Heart right ventricle (tissue), 16 donors: ENCODE measurements around the gene OR52N1. TPM values are rescaled to one million over a fixed set of nuclear protein-coding genes. Genes with fewer than 3 reads are reported as not detected.
A peak's percentile ranks its signal among the peaks of the same experiment; 100 is the strongest.

Experiments
- ATAC-seq, 8 donors: fragments of 200-7000 bp; cut with Tn5 transposase; one replicate each; pipeline ENCODE4 v1.9.1; 2020; ENCODE audit warnings: mild to moderate bottlenecking in 8 of 8, moderate library complexity in 8 of 8, moderate number of reproducible peaks in 1 of 8
- DNase-seq, 2 donors: peaks; one replicate each; pipeline ENCODE4 v3.0.0-alpha.2; 2020
- H3K27ac ChIP-seq, 10 donors: fragments of 200-600 bp; sonication (generic) in 2 of 10; one replicate each; pipeline versions ENCODE4 v1.5.0 to v1.8.0; 2020 to 2022; ENCODE audit warnings: mild to moderate bottlenecking in 3 of 10
- H3K27me3 ChIP-seq, 7 donors: fragments of 200-600 bp; one replicate each; pipeline ENCODE4 v1.8.0; 2021 to 2022; ENCODE audit warnings: mild to moderate bottlenecking in 2 of 7
- H3K36me3 ChIP-seq, 9 donors: fragments of 200-600 bp; sonication (generic) in 1 of 9; one replicate each; pipeline versions ENCODE4 v1.5.0 to v1.8.0; 2020 to 2022; ENCODE audit warnings: mild to moderate bottlenecking in 2 of 9
- H3K4me1 ChIP-seq, 9 donors: fragments of 200-600 bp; sonication (generic) in 1 of 9; one replicate each; pipeline versions ENCODE4 v1.5.0 to v1.8.0; 2020 to 2022; ENCODE audit warnings: mild to moderate bottlenecking in 4 of 9
- H3K4me3 ChIP-seq, 10 donors: fragments of 200-600 bp; sonication (generic) in 2 of 10; one replicate each; pipeline versions ENCODE4 v1.5.0 to v1.8.0; 2020 to 2022; ENCODE audit warnings: mild to moderate bottlenecking in 7 of 10, moderate library complexity in 2 of 10
- H3K9me3 ChIP-seq, 11 donors: fragments of 200-600 bp in 10 of 11; sonication (generic) in 2 of 11; one replicate each; pipeline versions ENCODE4 v1.5.0 to v1.8.0; 2013 to 2022; ENCODE audit warnings: mild to moderate bottlenecking in 2 of 11, control low read depth in 1 of 11, moderate library complexity in 1 of 11
- WGBS, 2 donors: extraction: QIAGEN DNeasy Blood & Tissue Kit; methylation state at CpG; one replicate each; pipeline ENCODE4 v1.1.7; 2013; ENCODE audit warnings: inconsistent platforms in 1 of 2; 5-methylcytosine and 5-hydroxymethylcytosine counted together
- intact Hi-C, 10 donors: fragments of 100-400 bp; cut with DNase I; formaldehyde crosslinking; loops; one replicate each; pipeline versions ENCODE4 v1.11.1 to v1.14.2; 2022
- polyA plus RNA-seq, 2 donors: library from polyadenylated mRNA; stranded (reverse); fragments of 200-250 nt; gene quantifications; one replicate each; pipeline ENCODE4 v1.2.3, GENCODE V29; 2013
- total RNA-seq, 10 donors: library from RNA; stranded (reverse); fragmentation: NEBNext Ultra II Directional in 3 of 10; extraction: Animal tissue kit (Norgen Biotek cat#: 25700) in 3 of 10; gene quantifications; one replicate each; pipeline versions ENCODE4 v1.2.1 to v1.2.4, GENCODE V29; 2021 to 2023
- TF ChIP-seq, protein P1 (sequence below), 9 donors: fragments of 200-600 bp; sonication (generic) in 2 of 9; IDR thresholded peaks; one replicate each; pipeline versions ENCODE4 v1.5.0 to v1.8.0; 2021 to 2022; ENCODE audit warnings: antibody characterized with exemption in 9 of 9, mild to moderate bottlenecking in 5 of 9, moderate library complexity in 1 of 9
- donor health status: Arrhythmogenic right ventricular cardiomyopathy.
- donor health status: ischemic (EF 13 %, LVEDD 7.1; RV severe dilation, severe dysfunction).
- donor health status: healthy with polysubstance abuse.
- donor health status: DM: no; HTN: yes; CAD: no.
- donor health status: DM: no; HTN: no; CAD: no.
- donor health status: ischemic (EF 25% LVEDD 6.9; RV normal size, moderate dysfunction).
- donor health status: ischemic (EF 25% LVEDD 5.7; RV mildly dilated, moderate dysfunction).
- donor health status: healthy.
- donor health status: DM: yes; HTN: yes; CAD: no.
- donor health status: Ischemic cardiomyopathy.
- donor health status: ischemic (EF 35%, LVEDD 5.7; RV mildly dilated, moderate dysfunction).
- donor health status: nonischemic (EF 11% LVEDD 7.7; RV severe dilation, severe dysfunction).
- donor health status: DM: yes; HTN: yes; CAD: no.
- donor health status: PGD.
- donor health status: ischemic (EF 29% LVEDD 5.4; RV normal size, mild dysfunction).
- donor health status: nonischemic (EF 23%, LVEDD 6.1; RV moderate dilation, normal function).

Gene OR52N1
- total and polyA plus RNA-seq, 12 donors = 0.09 TPM; not detected in 11

DNA sequence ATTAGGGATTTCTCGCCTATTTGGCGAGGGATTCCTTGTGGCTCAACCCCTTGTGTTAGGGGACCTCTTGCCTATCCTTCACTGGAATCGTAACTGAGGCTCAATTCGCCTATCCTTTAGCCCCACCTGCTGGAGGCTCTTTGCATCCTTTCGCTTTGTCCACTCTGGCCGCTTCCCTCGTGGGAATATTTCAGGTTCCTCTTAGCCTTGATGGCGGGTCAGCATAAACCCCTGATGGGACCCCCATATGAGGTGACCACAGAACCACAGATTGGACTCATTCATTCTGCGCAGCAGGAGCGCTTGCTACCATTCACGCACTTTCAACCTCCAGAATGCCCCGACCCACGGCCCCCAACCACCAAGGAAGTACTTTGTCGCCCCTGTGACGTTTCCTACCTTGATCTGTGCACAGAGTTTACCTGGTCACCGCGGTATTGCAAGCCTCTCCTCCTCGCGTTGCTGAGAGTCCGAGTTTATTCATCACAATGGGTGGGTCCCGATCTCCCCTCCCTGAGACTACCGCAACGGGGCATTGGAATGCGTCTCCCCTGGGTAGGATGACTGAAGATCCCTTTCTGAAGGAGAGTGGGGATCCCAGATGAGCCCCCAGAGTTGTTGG lies 17.5 kb upstream of the OR52N1 start, which contains the start of gene OR52N2:
OR52N2 (plus strand) TSS at position 425 of the 622 bp plus-strand sequence. CDS start 11,412 bp downstream, outside the sequence.
- intact Hi-C loops = loop anchor here (1.0 to 10.0 kb wide), 17 partner anchors 111 to 1181 kb away; partner anchors contain the start of genes TRIM6 (in 3 of the 10), TRIM22 (in 2 of the 10), TRIM5 (in 2 of the 10) and OR51V1 (in 1 of the 10)
- Histone ChIP-seq H3K4me1 (peaks cover 0 to 16% (median 5%) of the 10 kb centered on the region in 9 donors), H3K36me3 (no peaks in the 10 kb centered on the region), H3K4me3 (peak within 1 kb of the TSS; percentile 13 to 66 (median 54)), H3K27me3 (peaks cover 0 to 6% (median 0%) of the 10 kb centered on the region in 7 donors), H3K9me3 (peaks cover 0 to 11% (median 0%) of the 10 kb centered on the region in 11 donors), H3K27ac (peak within 1 kb of the TSS in 2 of 10 donors; percentile 19 to 50)
- TF ChIP-seq, protein P1, sequence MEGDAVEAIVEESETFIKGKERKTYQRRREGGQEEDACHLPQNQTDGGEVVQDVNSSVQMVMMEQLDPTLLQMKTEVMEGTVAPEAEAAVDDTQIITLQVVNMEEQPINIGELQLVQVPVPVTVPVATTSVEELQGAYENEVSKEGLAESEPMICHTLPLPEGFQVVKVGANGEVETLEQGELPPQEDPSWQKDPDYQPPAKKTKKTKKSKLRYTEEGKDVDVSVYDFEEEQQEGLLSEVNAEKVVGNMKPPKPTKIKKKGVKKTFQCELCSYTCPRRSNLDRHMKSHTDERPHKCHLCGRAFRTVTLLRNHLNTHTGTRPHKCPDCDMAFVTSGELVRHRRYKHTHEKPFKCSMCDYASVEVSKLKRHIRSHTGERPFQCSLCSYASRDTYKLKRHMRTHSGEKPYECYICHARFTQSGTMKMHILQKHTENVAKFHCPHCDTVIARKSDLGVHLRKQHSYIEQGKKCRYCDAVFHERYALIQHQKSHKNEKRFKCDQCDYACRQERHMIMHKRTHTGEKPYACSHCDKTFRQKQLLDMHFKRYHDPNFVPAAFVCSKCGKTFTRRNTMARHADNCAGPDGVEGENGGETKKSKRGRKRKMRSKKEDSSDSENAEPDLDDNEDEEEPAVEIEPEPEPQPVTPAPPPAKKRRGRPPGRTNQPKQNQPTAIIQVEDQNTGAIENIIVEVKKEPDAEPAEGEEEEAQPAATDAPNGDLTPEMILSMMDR (IDR thresholded peaks at IDR 0.05) = peak; percentile 71 to 92 (median 84)
- 6 to 8% methylated on average over 24 of the region's 24 CpGs for WGBS, 2 donors
- peak; percentile 35 to 78 for DNase-seq
- peak; percentile 81 to 97 (median 94) for ATAC-seq

GRCh38 chr11:5807580-5807979 lies 16.5 kb upstream of the OR52N1 start:
- Histone ChIP-seq H3K27me3 (peaks cover 0 to 6% (median 0%) of the 10 kb centered on the region in 7 donors), H3K4me3 (no peak overlapping the region), H3K27ac (no peak overlapping the region), H3K9me3 (peaks cover 0 to 14% (median 0%) of the 10 kb centered on the region in 11 donors), H3K4me1 (peaks cover 0 to 16% (median 5%) of the 10 kb centered on the region in 9 donors), H3K36me3 (no peaks in the 10 kb centered on the region)
- intact Hi-C loops = loop anchor here (5.0 to 10.0 kb wide), 15 partner anchors 110 to 1180 kb away; partner anchors contain the start of genes TRIM6 (in 3 of the 10), TRIM22 (in 2 of the 10), TRIM5 (in 2 of the 10) and OR51V1 (in 1 of the 10)
- DNase-seq (no peak), ATAC-seq (no peak)
- 55 to 57% methylated on average over 10 of the region's 10 CpGs for WGBS, 2 donors
- TF ChIP-seq, protein P1 (IDR thresholded peaks at IDR 0.05) = no peak

DNA sequence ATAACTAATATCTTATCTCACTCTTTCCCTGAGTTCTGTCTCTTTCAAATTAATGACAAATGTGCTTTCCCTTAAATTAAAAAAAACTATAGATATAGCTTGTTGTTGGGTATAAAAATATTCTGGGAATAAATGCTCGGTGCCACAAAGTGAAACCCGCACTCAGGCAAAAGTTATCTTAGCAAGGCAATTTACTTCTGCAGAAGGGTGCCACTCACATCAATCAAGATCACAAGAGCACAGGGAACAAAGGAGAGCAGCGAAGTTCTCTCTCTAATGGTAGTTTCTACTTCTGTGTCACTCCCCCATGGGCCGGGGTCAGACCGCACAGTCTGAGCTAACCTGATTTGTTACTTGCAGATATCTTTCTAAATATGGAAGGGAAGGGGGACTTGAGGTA lies 12.9 kb upstream of the OR52N1 start:
- DNase-seq = no peak
- Histone ChIP-seq H3K4me3 (no peak overlapping the region), H3K4me1 (peaks cover 0 to 9% (median 5%) of the 10 kb centered on the region in 9 donors), H3K27me3 (peaks cover 0 to 5% (median 0%) of the 10 kb centered on the region in 7 donors), H3K27ac (no peak overlapping the region), H3K9me3 (peaks cover 0 to 14% (median 0%) of the 10 kb centered on the region in 11 donors), H3K36me3 (no peaks in the 10 kb centered on the region)
- WGBS, 2 donors = 90% methylated on average over 5 of the region's 5 CpGs
- intact Hi-C loops = loop anchor here in 7 of 10 donors (10.0 kb wide), 5 partner anchors 119 to 679 kb away; partner anchors contain the start of genes TRIM22 (in 2 of the 7), TRIM5 (in 2 of the 7) and OR51V1 (in 1 of the 7)
- TF ChIP-seq, protein P1 (IDR thresholded peaks at IDR 0.05) = no peak
- no peak for ATAC-seq

- Histone ChIP-seq H3K4me1 (no peaks in the 10 kb centered on the region), H3K9me3 (peaks cover 0 to 8% (median 0%) of the 10 kb centered on the region in 11 donors), H3K36me3 (no peaks in the 10 kb centered on the region), H3K27me3 (peaks cover 0 to 15% (median 0%) of the 10 kb centered on the region in 7 donors), H3K27ac (no peak overlapping the region), H3K4me3 (no peak overlapping the region)
- DNase-seq (no peak), ATAC-seq (no peak)
- WGBS, 2 donors = 83 to 89% methylated on average over 6 of the region's 6 CpGs
- TF ChIP-seq, protein P1 (IDR thresholded peaks at IDR 0.05) = no peak
- intact Hi-C loops = no loop called here
Observed at GRCh38 chr11:5796541-5796940, 5.5 kb upstream of the OR52N1 start.
